ENCODE measurements around the gene SLC27A2.
"Not testable (repeated sequence)": the region's sequence is repeated elsewhere in the genome, so short reads cannot be mapped to it uniquely, and the experiment has no call there.

Gene SLC27A2

DNA sequence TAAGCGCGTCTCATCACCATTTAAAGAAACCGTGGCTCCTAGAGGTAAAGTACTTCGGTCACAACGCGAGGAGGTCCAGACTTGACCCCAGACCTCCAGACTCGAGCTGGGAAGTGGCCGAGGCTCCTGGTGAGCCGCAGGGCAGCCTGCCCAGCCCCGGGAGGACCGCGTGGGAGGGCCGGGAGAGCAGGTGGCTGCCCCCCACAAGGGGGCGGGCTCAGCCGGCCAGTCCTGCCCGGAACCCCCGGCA lies at the start of gene SLC27A2:
Gene SLC27A2, plus strand, starts transcription at position 228 of the 250 bp plus-strand sequence. CDS start 232 bp downstream, outside the sequence.
- DNase-seq (ENCODE audit: low spot score), result no peak

GRCh38 chr15:50132251-50132984 lies 49.6 kb upstream of the SLC27A2 start:
- not testable (repeated sequence) for DNase-seq (ENCODE audit: low spot score)

GRCh38 chr15:50134524-50135024 lies 47.4 kb upstream of the SLC27A2 start:
- DNase-seq (ENCODE audit: low spot score), result no peak

DNA sequence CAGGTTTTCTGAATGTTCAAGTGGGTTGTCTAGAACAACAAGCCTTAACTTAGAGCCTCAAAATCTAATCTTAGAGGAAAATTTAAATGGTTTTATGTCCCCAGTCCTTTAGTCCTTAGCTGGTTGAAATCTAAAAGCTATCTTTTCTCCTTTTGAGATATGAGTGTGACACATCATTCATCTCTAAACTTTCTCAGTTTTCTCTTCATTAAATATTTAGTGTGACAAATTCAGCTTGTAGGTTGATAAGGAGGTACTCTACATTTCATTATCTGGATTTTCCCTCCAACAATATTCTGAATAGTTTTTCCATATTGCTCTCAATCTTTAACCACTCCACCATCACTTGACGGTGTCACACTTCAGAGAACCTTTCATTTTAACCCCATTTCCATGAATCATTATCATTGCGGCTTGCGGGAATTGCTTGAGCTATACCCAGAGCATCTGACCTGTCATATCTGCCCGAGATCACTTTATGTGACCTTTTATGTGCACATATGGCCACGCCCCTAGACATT lies 46.9 kb upstream of the SLC27A2 start:
- DNase-seq (ENCODE audit: low spot score), result no peak

- DNase-seq (ENCODE audit: low spot score), result no peak
Measured at GRCh38 chr15:50137330-50137761, 44.6 kb upstream of the SLC27A2 start.

DNA sequence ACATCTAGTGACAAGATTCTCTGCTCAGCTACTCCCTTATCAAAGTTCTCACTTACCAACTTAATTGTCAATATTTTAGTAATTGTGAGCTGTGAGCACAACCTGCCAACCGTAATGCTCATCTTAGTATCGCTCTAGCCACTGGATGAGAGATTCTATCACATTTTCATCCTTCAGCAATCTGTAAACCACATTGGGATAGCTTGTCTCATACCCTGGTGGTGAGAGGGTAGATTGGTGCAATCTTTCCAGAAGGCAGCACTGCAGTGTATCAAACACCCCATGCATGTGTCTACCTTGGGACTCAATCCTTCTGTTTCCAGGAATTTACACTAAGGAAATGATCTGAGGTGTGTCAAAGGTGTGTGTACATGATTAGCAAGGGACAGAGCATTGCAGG lies 44.1 kb upstream of the SLC27A2 start:
- no peak for DNase-seq (ENCODE audit: low spot score)

DNA sequence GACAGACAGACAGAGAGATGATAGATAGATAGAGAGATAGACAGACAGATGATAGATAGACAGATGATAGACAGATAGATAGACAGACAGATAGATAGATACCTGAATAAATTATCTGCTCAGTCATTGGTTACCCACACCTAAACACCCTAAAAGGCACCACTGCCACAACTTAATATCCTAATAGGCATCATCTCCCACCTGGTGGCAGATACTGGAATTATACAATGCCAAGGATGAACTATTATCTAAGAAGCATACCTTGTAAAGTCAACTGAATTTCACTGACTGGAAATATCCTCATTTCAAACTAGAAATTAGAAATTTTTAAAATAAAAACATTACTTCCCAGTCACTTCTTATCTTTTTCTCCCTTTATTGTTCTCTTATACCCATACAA lies 43.6 kb upstream of the SLC27A2 start:
- DNase-seq (ENCODE audit: low spot score), result no peak

GRCh38 chr15:50140098-50140497 lies 41.9 kb upstream of the SLC27A2 start:
- no peak for DNase-seq (ENCODE audit: low spot score)

DNA sequence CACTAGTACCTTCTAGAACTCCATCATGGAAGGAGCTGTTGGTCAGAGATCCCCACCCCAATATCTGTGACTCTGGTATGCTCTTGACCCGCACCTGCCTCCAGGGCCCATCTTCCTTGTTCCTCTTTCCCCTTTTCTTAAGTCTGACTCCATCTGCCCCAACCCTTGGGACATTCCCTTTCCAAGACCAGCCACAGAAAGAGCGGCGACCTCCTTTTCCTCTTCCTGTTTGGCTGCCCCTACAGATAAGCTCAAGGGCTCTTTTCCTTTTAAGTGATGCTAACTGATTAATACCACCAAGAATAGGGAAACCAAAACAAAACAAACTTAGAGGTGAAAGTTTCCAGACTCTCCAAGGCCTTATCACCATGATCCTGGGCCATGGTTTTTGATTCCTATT lies 41.0 kb upstream of the SLC27A2 start:
- DNase-seq (ENCODE audit: low spot score), result no peak

GRCh38 chr15:50141856-50142255 lies 40.1 kb upstream of the SLC27A2 start:
- no peak for DNase-seq (ENCODE audit: low spot score)

DNA sequence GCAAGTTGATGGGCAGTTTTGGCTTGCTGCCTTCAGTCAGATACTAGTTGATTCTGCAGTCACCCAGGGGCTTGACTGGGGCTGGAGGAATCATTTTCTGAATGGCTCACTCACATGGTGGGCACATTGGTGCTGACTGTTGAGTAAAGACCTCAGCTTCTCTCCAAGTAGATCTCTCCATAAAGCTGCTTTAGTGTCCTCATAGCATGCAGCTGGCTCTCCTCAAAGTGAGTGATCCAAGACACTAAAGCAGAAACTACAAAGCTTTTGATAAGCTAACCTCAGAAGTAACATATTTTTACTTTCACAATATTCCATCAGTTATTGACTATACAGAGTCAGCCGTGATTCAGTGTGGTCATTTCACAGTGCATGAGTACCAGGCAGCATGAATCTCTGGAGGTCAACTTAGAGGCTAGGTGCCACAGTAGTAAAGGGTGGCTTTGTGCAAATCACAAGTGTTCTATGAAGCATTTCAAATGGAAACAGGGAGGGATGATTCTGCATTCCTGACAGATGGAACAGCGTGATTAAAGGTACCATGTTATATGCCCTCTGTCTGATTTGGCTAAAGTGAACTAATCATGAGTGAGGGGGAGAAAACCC lies 38.6 kb upstream of the SLC27A2 start:
- no peak for DNase-seq (ENCODE audit: low spot score)

GRCh38 chr15:50144341-50145120 lies 37.5 kb upstream of the SLC27A2 start:
- no peak for DNase-seq (ENCODE audit: low spot score)

GRCh38 chr15:50145451-50145872 lies 36.5 kb upstream of the SLC27A2 start:
- DNase-seq (ENCODE audit: low spot score), result peak; percentile 73

- no peak for DNase-seq (ENCODE audit: low spot score)
Measured at GRCh38 chr15:50146632-50147031, 35.4 kb upstream of the SLC27A2 start.

- DNase-seq (ENCODE audit: low spot score), result peak; percentile 5
Measured at GRCh38 chr15:50148362-50148963, 33.5 kb upstream of the SLC27A2 start.

- DNase-seq (ENCODE audit: low spot score), result no peak
Measured at GRCh38 chr15:50149090-50149489, 32.9 kb upstream of the SLC27A2 start.

DNA sequence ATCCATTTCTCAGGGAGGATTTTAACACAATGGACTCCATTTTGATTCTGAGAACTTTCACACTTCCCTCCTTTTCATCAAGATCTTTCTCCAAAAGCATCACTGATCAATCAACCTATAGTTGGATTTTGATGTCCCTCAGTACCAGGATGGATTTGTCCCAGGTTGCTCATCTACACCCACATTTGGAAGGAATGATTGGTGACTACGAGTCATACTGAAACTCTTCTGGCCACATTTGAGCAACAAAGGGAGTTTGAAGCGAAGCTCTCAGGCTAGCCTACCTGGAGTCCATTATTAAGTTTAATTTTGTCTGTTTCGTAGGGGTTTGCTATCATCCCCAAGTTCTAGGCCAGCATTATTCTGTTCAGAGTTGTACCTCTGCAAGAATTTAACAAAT lies 31.6 kb upstream of the SLC27A2 start:
- no peak for DNase-seq (ENCODE audit: low spot score)

GRCh38 chr15:50150851-50151250 lies 31.1 kb upstream of the SLC27A2 start:
- DNase-seq (ENCODE audit: low spot score), result no peak

- no peak for DNase-seq (ENCODE audit: low spot score)
Measured at GRCh38 chr15:50151476-50151875, 30.5 kb upstream of the SLC27A2 start.

- not testable (repeated sequence) for DNase-seq (ENCODE audit: low spot score)
Measured at GRCh38 chr15:50158236-50158635, 23.8 kb upstream of the SLC27A2 start.

GRCh38 chr15:50162969-50163718 lies 18.9 kb upstream of the SLC27A2 start:
- DNase-seq (ENCODE audit: low spot score), result no peak
